Upper lobe of left lung (tissue), 6 donors: ENCODE results near the gene SRC. TPM values are rescaled to one million over a fixed set of nuclear protein-coding genes. Genes with fewer than 3 reads are reported as not detected.

ENCODE experiments used
- ATAC-seq, 2 donors: fragments of 200-7000 bp; cut with Tn5 transposase; one replicate each; pipeline ENCODE4 v1.9.1; 2022; ENCODE audit warnings: mild to moderate bottlenecking in 2 of 2, moderate library complexity in 2 of 2; ENCODE audit not compliant: low FRiP score in 2 of 2
- DNase-seq, 2 donors: peaks; one replicate each; pipeline ENCODE4 v3.0.0-alpha.2; 2019 to 2020
- H3K27ac ChIP-seq, 4 donors: fragments of 200-600 bp; sonication (generic); one replicate each; pipeline ENCODE4 v1.5.1; 2016 to 2019
- H3K27me3 ChIP-seq, 4 donors: fragments of 200-600 bp; sonication (generic); one replicate each; pipeline ENCODE4 v1.5.1; 2017 to 2019
- H3K36me3 ChIP-seq, 4 donors: fragments of 200-600 bp; sonication (generic); one replicate each; pipeline ENCODE4 v1.5.1; 2016 to 2019
- H3K4me1 ChIP-seq, 4 donors: fragments of 200-600 bp; sonication (generic); one replicate each; pipeline ENCODE4 v1.5.1; 2018 to 2019
- H3K4me3 ChIP-seq, 4 donors: fragments of 200-600 bp; sonication (generic); one replicate each; pipeline ENCODE4 v1.5.1; 2017 to 2019; ENCODE audit warnings: mild to moderate bottlenecking in 2 of 4, moderate library complexity in 1 of 4
- H3K9me3 ChIP-seq, 4 donors: fragments of 200-600 bp; sonication (generic); one replicate each; pipeline ENCODE4 v1.5.1; 2018 to 2019
- EP300 ChIP-seq, 4 donors: sonication (generic); formaldehyde crosslinking; IDR thresholded peaks; one replicate each; pipeline ENCODE4 v1.5.1; 2017; ENCODE audit warnings: antibody characterized with exemption in 4 of 4, control low read depth in 2 of 4
- POLR2A ChIP-seq, 4 donors: fragments of 450-650 bp; IDR thresholded peaks; one replicate each; pipeline ENCODE4 v1.5.1; 2016 to 2017; ENCODE audit warnings: antibody characterized with exemption in 4 of 4, mild to moderate bottlenecking in 2 of 4
- POLR2AphosphoS5 ChIP-seq, 2 donors: sonication (generic); formaldehyde crosslinking; IDR thresholded peaks; one replicate each; pipeline ENCODE4 v1.5.1; 2017; ENCODE audit warnings: antibody characterized with exemption in 2 of 2
- WGBS, 2 donors: methylation state at CpG; one replicate each; pipeline ENCODE4 v1.1.5; 2017 to 2018; 5-methylcytosine and 5-hydroxymethylcytosine counted together
- total RNA-seq, 6 donors: library from RNA; depleted of rRNA in 4 of 6; stranded (reverse); fragments of >200 nt in 4 of 6; gene quantifications; one replicate each; pipeline versions ENCODE4 v1.1.0 to v1.2.1, GENCODE V29; 2016 to 2021
- TF ChIP-seq, protein P1 (sequence below), 6 experiments: fragments of 450-650 bp in 4 of 6; fragments of 200-600 bp in 2 of 6; sonication (generic) in 2 of 6; IDR thresholded peaks; one replicate each; pipeline ENCODE4 v1.5.1; 2016 to 2019; ENCODE audit warnings: antibody characterized with exemption in 6 of 6
- donor health status: DM: no; HTN: no; CAD: no; lungs with moderate emphysema.
- donor health status: DM: no; HTN: yes; CAD: no; lungs with severe emphysema.

SRC gene
- total RNA-seq, 6 donors from 2014 or later = 31.1 to 115 (median 66.8) TPM

DNA sequence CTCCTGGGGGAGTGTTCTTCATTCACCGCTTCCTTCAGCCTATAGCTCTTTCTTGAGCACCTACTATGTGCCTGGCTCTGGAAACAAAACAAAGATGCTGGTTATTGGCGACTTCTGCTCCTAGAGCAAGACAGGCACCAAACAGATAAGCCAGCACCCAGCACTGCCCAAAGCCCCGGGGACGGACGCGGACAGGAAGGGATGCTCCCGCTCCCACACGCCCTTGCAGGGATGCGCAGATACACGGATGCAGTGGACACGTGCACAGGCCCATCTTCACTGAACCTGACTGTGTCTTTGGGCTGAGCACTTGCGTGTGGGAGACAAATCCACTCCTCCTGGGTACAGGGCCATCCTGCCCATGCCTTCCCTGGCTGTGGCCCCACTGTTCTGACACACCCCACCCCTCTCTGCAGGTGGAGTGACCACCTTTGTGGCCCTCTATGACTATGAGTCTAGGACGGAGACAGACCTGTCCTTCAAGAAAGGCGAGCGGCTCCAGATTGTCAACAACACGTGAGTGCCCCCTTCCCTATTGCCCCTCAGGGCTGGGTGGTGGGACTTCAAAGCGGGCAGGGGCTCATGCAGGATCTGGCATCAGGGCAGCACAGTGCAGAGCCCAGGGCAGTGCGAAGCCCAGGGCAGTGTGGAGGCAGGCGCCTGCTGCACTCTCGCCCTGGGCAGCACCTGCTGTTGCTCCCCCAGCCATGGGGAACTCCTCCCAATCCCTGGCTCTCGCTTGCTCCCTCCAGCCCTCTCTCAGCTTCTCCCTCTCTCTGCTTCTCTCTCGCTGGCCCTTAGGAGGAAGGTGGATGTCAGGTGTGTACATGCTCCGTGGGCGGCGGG lies 39.9 kb downstream of the SRC start:
- Histone ChIP-seq H3K4me3 (no peak overlapping the region), H3K27me3 (no peaks in the 10 kb centered on the region), H3K36me3 (peaks cover 0 to 30% (median 21%) of the 10 kb centered on the region in 4 donors), H3K9me3 (no peaks in the 10 kb centered on the region), H3K27ac (no peak overlapping the region), H3K4me1 (peaks cover 0 to 20% (median 4%) of the 10 kb centered on the region in 4 donors)
- ATAC-seq (no peak), DNase-seq (peak in 1 of 2 donors; percentile 20)
- WGBS, 2 donors = 92 to 96% methylated on average over 20 to 25 of the region's 25 CpGs
- TF ChIP-seq, protein P1, sequence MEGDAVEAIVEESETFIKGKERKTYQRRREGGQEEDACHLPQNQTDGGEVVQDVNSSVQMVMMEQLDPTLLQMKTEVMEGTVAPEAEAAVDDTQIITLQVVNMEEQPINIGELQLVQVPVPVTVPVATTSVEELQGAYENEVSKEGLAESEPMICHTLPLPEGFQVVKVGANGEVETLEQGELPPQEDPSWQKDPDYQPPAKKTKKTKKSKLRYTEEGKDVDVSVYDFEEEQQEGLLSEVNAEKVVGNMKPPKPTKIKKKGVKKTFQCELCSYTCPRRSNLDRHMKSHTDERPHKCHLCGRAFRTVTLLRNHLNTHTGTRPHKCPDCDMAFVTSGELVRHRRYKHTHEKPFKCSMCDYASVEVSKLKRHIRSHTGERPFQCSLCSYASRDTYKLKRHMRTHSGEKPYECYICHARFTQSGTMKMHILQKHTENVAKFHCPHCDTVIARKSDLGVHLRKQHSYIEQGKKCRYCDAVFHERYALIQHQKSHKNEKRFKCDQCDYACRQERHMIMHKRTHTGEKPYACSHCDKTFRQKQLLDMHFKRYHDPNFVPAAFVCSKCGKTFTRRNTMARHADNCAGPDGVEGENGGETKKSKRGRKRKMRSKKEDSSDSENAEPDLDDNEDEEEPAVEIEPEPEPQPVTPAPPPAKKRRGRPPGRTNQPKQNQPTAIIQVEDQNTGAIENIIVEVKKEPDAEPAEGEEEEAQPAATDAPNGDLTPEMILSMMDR (IDR thresholded peaks at IDR 0.05) = no peak
- no peak for TF ChIP-seq EP300 (IDR thresholded peaks at IDR 0.05)

DNA sequence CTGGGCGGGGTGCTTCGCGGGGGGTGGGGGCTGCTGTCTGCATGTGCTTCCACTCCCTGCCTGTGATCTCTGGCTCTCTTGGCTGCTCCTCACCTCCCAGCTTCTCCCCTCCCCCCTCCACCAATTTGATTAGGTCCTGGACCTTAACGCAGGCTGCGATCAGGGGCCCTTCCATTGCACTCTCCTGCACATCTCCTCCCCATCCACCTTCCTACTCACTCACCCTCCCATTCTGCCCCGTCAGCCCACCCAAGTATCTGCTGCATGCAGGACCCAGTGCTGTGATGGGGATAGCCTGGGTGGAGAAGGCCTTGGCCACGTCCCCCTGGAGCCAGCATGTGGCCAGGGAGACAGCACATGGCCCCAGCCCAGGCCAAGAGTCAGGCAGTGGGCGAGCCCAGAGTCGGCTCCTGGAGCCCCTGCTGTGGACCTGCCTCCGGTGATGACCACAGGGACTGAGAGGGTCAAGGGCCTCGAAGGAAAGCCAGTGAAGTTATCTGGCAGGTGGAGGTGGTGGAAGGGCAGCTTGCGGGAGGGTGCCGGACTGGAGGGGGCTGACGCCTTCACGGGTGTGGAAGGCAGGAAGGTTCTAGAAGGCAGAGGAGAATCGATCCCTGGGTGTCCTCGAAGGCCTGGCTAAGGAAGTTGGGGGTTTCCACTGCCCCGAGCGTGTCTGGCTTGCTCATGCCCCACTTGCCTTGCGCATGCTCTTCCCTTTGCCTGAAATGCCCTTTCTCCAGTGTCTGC lies 40.7 kb downstream of the SRC start:
- Histone ChIP-seq H3K27ac (no peak overlapping the region), H3K9me3 (no peaks in the 10 kb centered on the region), H3K27me3 (no peaks in the 10 kb centered on the region), H3K36me3 (peaks cover 0 to 35% (median 21%) of the 10 kb centered on the region in 4 donors), H3K4me1 (peaks cover 0 to 20% (median 4%) of the 10 kb centered on the region in 4 donors), H3K4me3 (no peak overlapping the region)
- TF ChIP-seq EP300 (IDR thresholded peaks at IDR 0.05) (no peak), POLR2AphosphoS5 (IDR thresholded peaks at IDR 0.05) (no peak), POLR2A (IDR thresholded peaks at IDR 0.05) (no peak)
- TF ChIP-seq, protein P1 (IDR thresholded peaks at IDR 0.05) = no peak
- WGBS, 2 donors = 83 to 85% methylated on average over 18 to 20 of the region's 20 CpGs
- ATAC-seq (no peak), DNase-seq (peak in 1 of 2 donors; percentile 18)

DNA sequence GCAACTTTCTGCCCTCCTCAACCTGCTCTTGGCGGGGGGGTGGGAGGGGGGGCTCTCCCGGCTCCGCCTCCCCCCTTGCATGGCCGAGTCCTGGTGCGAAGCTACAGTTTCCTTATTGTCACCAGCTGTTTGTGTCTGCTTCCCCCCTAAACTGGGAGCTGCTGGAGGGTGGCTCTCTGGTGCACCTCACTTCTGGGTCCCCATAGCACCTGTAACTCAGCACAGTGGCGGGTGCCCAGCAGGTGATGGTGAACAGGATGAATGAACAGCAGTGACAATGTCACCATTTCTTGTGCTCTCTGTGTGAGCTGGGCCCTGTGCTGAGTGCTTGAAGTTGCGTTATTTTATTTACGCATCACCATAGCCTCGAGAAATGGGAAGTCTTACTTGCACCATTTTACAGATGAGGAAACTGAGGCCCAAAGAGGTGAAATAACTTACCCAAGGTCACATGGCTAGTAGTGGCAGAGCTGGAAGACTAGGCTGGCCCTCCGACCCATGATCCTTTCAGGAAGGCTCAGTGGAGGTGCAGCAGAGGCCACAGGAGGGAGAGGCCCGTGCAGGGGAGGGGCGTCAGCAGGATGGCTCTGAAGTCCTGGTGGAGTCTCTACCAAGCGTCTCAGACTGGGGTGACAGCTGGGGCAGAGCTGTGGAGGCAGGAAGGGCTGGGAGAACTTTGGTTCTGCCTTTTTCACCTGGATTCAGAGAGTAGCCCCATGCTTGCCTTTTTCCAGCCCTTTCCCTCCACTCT lies 41.8 kb downstream of the SRC start:
- H3K36me3 ChIP-seq = peaks cover 0 to 35% (median 21%) of the 10 kb centered on the region in 4 donors
- ATAC-seq (no peak), DNase-seq (peak in 1 of 2 donors; percentile 12)
- no peak overlapping the region for H3K27ac ChIP-seq
- no peak overlapping the region for H3K4me3 ChIP-seq
- TF ChIP-seq EP300 (IDR thresholded peaks at IDR 0.05) = no peak
- no peak for TF ChIP-seq POLR2A (IDR thresholded peaks at IDR 0.05)
- TF ChIP-seq POLR2AphosphoS5 (IDR thresholded peaks at IDR 0.05) = no peak
- TF ChIP-seq, protein P1 (IDR thresholded peaks at IDR 0.05) = no peak
- H3K27me3 ChIP-seq = no peaks in the 10 kb centered on the region
- peaks cover 0 to 14% (median 4%) of the 10 kb centered on the region in 4 donors for H3K4me1 ChIP-seq
- H3K9me3 ChIP-seq = no peaks in the 10 kb centered on the region
- 93 to 95% methylated on average over 10 to 13 of the region's 13 CpGs for WGBS, 2 donors

DNA sequence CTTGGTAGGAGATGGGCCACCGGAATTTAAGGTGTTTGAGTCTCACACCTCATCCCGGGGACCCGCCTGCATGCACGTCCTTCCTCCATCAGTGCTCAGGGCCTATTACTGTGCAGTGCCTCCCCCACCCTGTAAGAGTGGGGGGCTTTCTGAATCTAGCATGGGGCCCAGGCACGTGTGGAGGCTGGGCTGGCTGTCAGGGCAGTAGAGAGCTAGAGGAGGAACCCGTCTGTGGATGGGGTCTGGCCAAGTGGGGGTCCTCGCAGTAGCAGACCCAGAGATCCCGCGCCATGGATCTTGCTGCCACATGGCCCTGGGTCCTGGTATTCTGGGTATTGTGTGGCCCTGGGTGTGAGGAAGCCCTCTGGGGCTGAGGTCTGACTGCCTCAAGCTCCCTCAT lies 42.9 kb downstream of the SRC start:
- Histone ChIP-seq H3K4me1 (peaks cover 0 to 14% (median 4%) of the 10 kb centered on the region in 4 donors), H3K36me3 (peaks cover 0 to 39% (median 21%) of the 10 kb centered on the region in 4 donors), H3K4me3 (no peak overlapping the region), H3K27me3 (no peaks in the 10 kb centered on the region), H3K9me3 (no peaks in the 10 kb centered on the region), H3K27ac (no peak overlapping the region)
- 90 to 91% methylated on average over 8 to 9 of the region's 9 CpGs for WGBS, 2 donors
- DNase-seq (peak in 1 of 2 donors; percentile 17), ATAC-seq (no peak)
- TF ChIP-seq, protein P1 (IDR thresholded peaks at IDR 0.05) = no peak
- TF ChIP-seq POLR2A (IDR thresholded peaks at IDR 0.05) (no peak), EP300 (IDR thresholded peaks at IDR 0.05) (no peak), POLR2AphosphoS5 (IDR thresholded peaks at IDR 0.05) (no peak)
